HTERT RPE-1 (cell line): Measurements from ENCODE around the gene AATK.

Experiments
- in situ Hi-C: fragments of 300-500 bp; cut with MboI; formaldehyde crosslinking; loops from 4 replicates; pipeline ENCODE4 v1.14.3; 2020; ENCODE audit warnings: low sequenced_read_pairs

AATK gene

GRCh38 chr17:81166033-81166492 lies at the start of gene AATK:
AATK (minus strand) TSS chr17:81166221; CDS start chr17:81165992, 229 bp downstream.
- in situ Hi-C loops = no loop called here

GRCh38 chr17:81213978-81214377 lies 48.0 kb upstream of the AATK start:
- in situ Hi-C loops = no loop called here

DNA sequence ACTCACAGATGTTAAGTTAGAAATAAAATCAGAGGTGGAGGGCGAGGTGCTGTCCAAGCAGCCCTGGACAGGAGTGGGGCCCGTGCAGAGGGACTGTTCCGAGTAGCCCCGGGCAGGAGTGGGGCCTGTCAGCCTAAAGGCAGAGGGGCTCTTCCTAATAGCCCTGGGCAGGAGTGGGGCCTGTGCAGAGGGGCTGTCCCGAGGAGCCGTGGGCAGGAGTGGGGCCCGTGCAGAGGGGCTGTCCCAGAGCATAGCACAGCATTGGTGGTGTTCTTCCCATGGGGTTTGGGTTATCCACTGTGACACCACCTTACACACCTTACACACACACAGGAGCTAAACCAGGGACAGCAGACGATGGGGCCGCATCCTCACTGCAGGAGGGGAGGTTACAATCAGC lies 46.3 kb upstream of the AATK start:
- in situ Hi-C loops = no loop called here

DNA sequence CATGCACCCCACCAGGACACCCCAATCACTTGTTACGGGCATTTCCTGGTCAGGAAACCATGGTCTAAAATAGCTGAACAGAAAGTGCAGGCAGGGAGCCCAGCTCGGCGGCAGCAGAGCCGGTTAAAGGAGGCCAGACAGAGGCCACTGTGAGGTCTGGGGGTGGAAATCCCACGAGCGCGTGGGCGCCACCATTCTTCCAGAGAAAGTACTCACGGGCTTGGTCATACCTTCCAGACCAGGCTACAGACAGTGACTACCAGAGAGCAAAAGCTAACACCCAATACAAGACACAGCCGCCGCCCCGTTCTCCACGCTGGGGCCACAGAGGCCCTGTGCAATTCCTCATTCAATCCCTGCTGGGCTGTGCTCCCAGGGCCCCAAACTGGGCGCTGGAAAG lies 44.8 kb upstream of the AATK start:
- in situ Hi-C loops = no loop called here

DNA sequence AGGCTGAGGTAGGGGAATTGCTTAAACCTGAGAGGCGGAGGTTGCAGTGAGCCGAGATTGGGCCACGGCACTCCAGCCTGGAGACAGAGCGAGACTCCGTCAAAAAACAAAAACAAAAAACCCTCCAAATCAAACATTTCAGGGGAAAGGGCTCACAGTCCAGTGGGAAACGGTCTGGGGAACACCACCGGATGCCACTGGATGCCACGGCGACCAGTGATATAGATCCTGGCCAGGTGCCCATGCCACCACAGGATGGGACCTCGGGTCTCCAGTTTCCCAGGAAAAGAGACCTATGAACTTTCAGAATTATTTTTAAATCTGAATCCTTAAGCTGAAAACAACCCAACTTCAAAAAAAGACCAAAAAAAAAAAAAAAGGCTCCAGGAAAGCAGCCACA lies 44.4 kb upstream of the AATK start:
- in situ Hi-C loops = no loop called here

- in situ Hi-C loops = no loop called here
These were observed 43.1 kb upstream of the AATK start for GRCh38 chr17:81209141-81209540.

- in situ Hi-C loops = no loop called here
These were observed 42.6 kb upstream of the AATK start for GRCh38 chr17:81208651-81209050.

DNA sequence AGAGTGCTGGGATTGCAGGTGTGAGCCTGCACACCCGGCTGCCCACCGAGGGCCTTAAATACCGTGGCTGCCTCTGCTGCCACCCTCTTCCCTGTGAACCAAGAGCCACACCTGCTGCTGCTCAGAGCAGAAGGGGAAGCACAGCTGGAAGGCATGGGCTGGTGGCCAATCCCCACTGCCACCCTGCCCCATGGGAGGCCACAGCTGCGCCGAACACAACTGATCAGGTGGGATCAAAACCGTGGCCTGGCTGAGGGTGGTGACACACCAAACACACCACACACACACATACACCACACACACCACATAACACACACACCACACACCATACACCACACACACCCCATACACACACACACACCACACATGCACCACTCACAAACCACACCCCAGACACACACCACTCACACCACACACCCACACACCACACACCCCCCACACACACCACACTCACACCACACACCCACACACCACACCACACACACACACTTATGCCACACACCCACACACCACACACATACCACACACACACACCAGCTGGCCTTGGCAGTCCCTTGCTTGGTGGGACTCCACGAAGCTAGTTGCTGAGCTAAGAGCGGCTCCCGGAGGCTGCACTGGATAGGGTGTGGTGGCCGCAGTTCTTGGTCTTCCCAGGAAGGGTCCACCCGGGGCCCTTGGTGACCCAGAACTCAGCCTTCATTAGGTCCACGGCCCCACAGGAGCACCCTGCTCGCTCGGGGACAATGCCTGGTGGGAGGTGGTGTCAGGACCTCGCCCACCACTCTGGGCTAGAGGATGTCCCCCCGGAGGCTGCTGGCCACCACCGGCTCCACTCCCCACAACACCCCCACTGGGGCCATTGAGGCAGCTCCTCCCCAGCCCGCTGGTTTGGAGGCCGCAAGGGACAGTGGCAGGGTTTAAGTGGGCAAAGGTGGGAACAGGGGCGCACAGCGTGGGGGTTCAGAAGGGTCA lies 41.9 kb upstream of the AATK start:
- in situ Hi-C loops = no loop called here

DNA sequence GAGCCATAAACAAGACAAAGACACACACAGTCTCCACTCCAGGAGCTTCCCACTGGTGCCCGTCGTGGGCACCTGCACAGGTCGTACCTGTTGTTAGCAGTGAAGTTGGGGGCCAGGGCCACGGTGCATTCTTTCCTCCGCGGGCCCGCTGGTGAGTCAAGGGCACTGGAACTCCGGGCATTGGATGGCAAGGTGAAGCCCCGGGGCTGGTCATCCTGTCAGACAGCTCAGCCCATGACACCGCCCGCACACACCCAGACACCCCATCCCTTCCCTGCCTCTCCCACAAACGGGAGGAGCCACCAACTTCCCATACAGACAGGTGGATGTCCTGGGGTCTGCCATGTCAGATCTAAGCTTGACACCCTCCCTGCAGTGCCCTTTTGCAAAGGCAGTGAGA lies 40.6 kb upstream of the AATK start:
- in situ Hi-C loops = no loop called here

- in situ Hi-C loops = no loop called here
These were observed 40.1 kb upstream of the AATK start for GRCh38 chr17:81206166-81206565.

DNA sequence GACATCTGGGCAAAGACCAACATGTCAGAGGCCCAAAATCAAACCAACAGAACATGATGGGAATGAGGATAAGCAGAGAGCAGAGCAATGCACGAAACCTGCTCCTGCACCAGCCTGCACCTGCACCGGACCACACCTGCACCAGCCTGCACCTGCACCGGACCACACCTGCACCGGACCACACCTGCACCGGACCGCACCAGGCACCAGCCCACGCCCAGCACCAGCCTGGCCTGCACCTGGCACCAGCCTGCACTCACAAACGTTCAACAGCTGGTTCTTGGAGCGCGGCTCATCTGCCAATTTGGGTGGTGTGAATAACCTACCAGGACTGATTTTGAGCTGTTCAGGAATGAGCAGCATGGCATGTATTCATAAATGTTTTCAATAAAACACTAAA lies 38.6 kb upstream of the AATK start:
- in situ Hi-C loops = no loop called here

DNA sequence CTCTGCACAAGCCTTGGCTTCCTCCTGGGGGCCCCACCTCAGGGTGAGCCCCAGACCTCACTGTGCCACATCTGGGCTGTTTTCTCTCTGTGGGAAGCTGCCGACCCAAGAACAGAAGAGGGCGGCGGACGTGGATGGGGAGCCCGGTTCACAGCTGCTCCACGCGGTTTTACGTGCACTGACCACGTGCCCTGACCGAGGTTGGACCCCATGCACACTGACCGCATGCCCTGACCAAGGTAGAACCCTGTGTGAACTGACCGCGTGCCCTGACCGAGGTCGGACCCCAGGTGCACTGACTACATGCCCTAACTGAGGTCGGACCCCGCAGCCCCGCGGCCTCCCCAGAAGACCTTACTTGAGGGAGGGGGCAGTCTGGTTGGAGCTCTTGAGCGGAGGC lies 37.1 kb upstream of the AATK start:
- in situ Hi-C loops = no loop called here

DNA sequence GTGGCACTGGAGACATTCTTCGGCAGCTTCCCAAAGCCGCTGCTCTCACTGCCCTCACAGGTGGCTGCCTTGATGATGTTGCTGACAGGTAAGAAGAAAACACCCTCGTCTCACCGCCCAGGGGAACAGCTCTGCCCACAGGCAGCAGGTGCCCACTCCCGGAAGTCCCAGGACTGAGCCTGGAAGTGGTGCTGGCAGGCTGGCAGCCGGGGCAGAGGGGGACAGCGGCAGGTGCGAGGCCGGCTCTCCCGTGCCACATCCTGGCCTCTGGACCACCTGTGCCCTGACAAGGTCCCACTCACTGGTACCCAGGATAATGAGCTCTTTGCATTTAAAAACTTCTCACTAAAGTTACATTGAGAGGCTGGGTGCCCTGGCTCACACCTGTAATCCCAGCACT lies 36.3 kb upstream of the AATK start:
- in situ Hi-C loops = no loop called here

GRCh38 chr17:81200695-81201580 lies 34.9 kb upstream of the AATK start:
- in situ Hi-C loops = no loop called here

DNA sequence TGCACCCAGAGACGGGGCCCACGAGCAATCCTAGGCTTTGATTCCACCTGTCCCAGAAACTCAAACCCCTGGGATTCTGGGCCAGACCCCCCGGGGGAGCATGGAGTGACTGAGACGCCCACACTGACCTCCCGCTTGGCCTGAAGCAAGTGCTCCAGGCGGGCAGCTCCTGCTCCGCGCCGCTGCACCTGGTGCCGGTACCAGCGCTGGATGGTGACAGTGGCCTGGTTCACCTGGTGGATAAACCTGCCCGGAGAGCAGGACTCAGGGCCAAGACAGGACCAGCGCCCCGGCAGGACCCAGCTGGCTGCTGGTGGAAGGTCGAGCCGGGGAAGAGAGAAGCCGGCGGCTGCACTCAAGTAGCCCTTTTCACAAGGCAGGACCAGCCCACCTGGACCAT lies 34.2 kb upstream of the AATK start:
- in situ Hi-C loops = no loop called here

DNA sequence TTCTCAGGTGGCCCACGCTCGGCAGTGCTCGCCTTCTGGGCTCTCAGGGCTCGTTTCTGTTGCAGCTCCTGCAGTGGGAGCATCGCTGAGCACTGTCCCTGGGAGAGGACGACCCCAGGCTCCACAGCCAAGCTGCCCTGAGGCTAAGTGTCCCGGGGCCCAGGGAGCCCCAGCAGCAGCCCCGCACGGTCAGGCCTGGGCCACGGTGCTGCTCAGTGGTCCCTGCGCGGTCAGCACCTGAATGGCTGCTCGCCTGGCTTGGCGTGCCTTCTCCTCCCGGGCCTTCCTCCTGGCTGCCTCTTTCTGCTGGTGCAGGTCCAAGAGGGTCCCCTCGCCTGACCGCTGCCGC lies 33.4 kb upstream of the AATK start:
- in situ Hi-C loops = no loop called here

DNA sequence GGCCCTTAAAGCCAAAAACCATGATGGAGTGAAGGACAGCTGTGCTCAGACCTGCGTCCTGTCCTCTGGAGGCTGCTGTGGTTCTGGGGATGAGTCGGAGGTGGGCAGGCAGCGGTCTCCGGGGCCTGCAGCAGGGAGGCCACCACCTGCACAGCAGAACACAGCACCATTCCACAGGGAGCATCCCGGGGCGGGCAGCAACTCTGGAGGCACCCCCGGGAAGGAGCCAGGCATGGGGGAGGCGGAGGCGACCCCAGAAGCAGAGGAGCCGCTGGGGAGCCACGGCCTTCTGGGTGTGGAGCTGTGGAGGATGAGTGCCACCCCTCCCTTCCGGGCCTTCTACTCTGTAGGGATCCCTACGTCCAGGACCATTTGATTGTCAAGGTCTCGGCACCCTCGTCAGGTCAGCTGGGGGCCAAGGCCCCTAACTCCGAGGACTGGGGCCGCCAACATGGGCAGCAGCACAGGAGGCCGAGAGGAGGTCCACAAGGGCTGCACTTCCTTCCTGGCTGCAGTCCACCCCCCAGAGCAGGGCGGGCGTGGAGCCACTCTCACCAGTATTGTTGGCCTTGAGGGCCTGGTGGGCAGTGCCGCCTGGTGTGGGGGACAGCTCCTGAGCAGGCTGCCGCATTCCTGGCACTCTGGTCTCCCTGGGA lies 32.9 kb upstream of the AATK start:
- in situ Hi-C loops = no loop called here

GRCh38 chr17:81197831-81198490 lies 31.9 kb upstream of the AATK start:
- in situ Hi-C loops = no loop called here

DNA sequence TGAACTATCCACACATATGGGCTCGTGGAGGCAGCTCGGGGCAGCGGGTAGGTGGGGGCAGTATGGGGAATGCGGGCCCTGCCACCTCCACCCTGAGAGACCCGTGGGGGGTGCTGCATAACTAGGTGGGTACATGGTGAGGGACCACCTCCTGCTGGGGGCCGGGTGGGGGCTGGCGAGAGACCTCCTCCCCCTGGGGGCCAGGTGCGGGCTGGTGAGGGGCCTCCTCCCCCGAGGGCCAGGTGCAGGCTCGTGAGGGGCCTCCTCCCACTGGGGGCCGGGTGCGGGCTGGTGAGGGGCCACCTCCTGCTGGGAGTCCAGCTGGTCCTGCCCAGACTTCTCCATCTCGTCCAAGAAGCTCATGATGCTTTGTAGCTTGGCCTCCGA lies 31.4 kb upstream of the AATK start:
- in situ Hi-C loops = no loop called here

DNA sequence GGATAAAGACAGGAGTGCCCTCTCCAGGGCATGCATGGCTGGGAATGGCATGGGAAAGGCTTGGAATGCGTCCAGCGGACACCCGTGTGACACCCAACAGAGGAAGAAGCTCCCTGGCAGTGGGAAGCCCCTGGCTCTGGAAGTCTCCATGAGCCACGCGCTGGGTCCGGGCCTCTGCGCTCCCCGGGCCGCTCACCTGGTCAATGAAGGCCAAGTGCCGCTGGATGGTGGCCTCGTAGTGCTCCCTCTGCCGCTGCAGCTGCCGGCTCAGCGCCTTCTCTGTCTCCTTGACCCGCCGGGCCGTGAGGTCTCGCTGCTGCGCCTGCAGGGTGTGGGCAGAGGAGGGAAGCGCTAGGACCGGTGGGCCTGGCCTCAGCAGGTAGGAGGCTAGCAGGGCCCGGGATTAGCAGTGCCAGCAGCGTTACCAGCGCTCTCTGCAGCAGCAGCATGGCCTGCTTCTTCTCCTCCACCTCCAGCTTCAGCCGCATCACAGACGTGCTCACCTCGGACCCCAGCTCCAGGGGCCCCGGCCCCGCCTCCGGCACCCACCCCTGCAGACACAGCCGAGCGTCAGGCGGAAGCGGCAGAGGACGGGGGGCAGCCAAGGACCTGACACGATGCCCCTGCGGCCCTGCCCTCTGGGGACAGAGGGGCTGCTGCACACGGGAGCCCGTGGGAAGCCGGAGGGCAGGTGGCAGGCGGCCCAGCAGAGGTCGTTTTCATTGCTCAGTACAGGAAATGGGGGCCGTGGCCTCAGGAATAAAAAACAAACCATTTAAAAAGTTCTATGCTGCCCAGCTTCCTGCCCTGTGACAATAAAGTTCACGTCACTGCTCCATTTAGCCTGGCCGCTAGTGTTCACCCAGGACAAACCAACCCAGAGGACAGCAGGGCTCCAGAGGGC lies 30.7 kb upstream of the AATK start:
- in situ Hi-C loops = no loop called here
